Activated CD4-positive, alpha-beta T cell treated with anti-CD3 and anti-CD28 coated beads, Interleukin-2, amount 50 U/mL, for 16 hours (primary cell): ENCODE measurements around the gene ZNF552.
A peak's percentile ranks its signal among the peaks of the same experiment; 100 is the strongest.
"Not testable (repeated sequence)": the region's sequence is repeated elsewhere in the genome, so short reads cannot be mapped to it uniquely, and the experiment has no call there.

Experiments
- DNase-seq: peaks from one replicate; pipeline ENCODE4 v3.0.0-alpha.2; 2020

Gene ZNF552

GRCh38 chr19:57814505-57815246, at the start of gene ZNF552:
ZNF552 (minus strand) TSS chr19:57814913; CDS start chr19:57814743, 170 bp downstream.
- peak; percentile 85 for DNase-seq

DNA sequence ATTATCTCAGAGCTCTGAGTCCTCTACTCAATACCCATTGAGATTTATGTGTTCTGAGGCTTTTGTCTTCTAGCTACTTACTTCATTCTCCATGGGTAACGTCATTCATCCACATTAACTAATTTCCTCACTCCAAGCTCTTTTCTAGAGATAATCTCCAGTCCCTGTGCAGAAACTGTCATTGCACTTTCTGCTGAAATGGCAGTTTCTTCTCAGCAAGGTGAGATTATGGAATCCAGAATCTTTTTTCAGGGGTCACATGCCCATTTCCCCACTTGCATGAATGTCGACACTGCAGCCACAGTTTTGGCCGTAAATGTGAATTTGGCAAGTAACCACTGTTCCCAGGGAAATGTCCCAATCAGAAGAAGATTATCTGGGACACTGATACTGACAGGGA, 47.6 kb upstream of the ZNF552 start:
- DNase-seq, result not testable (repeated sequence)

- DNase-seq, result not testable (repeated sequence)
These were observed 39.4 kb upstream of the ZNF552 start for GRCh38 chr19:57854117-57854516.

DNA sequence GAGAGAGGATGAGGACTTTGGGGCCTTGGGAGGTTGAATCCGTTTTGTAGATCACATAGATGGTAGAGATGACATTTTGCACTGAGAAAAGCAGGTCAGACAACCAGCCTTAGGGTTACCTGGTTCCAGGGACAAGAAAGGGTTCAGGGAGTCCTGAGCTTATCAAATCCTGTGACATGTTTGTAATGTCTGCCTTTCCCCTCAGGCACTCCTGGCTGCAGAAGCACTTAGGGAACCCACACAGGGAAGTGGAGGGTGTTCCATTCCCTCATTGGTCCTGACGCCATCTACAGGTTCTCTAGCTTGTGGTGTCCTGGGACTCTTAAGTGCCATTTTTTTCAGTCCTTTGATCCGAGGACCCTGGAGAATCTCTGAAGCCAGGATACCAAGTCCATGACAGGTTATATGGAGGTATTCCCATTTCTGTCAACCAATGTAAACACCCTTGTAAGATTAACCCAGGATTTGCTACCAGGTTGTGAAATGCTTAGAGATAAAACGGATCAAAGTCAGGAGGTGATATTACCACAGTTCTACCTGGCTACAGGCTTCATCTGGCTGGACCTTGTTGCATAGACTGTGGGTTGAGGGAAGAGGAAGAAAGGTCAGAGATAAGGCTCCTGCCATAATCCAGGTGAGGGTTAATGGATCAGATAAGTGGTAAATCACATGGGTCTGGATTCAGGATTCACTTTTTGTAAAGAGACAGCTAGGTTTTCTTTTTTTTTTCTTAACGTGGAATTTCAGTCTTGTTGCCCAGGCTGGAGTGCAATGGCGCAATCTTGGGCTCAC, 37.3 kb upstream of the ZNF552 start:
- DNase-seq, result not testable (repeated sequence)

DNA sequence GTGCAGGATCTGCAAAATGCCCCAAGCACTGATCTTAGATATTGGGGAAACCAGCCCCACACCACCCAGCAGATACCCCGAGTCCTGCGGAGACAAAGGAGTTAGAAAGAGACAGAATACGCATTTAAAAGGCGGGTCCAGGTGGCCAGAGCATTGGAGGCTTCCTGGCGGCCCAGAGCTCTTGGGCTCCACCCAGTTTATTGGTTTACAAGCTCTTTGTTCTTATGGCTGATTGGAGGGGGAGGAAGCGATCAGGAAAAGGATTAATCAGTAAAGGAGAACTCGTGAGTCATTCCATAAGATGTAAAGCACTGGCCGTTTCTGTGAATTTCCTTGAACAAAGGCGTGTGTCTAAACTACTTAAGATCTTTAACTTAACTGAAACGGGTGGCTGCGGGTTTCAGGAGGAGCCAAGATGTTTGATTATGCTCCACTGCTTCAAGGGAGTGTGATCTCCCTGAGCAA, 35.9 kb upstream of the ZNF552 start:
- peak; percentile 38 for DNase-seq

GRCh38 chr19:57849666-57850473, 35.2 kb upstream of the ZNF552 start, which contains the start of gene ZNF587:
ZNF587 (plus strand) TSS chr19:57849859; CDS start chr19:57850039, 180 bp downstream.
- peak; percentile 88 for DNase-seq

GRCh38 chr19:57849162-57849665, 34.5 kb upstream of the ZNF552 start:
- not testable (repeated sequence) for DNase-seq

DNA sequence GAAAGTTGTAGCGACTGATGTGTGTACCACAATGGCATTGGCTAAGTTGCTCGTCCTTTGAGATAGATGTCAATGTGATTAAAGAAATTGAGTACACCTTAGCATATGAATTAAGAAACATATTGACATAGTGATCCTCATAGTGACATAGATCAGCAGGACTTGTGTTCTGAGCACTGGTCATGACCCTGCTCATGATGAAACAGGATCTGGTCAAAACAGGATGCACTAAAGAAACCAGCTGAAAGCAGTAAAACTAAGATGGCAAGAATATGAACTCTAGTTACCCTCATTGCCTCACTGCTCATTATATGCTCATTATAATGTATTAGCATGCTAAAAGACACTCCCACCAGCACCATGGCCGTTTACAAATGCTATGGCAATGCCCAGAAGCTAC, 32.5 kb upstream of the ZNF552 start:
- not testable (repeated sequence) for DNase-seq

- no peak for DNase-seq
These were observed 26.5 kb upstream of the ZNF552 start for GRCh38 chr19:57841122-57841763.

GRCh38 chr19:57838622-57839191, 24.0 kb upstream of the ZNF552 start:
- not testable (repeated sequence) for DNase-seq

- DNase-seq, result not testable (repeated sequence)
These were observed 22.3 kb upstream of the ZNF552 start for GRCh38 chr19:57836991-57837390.

DNA sequence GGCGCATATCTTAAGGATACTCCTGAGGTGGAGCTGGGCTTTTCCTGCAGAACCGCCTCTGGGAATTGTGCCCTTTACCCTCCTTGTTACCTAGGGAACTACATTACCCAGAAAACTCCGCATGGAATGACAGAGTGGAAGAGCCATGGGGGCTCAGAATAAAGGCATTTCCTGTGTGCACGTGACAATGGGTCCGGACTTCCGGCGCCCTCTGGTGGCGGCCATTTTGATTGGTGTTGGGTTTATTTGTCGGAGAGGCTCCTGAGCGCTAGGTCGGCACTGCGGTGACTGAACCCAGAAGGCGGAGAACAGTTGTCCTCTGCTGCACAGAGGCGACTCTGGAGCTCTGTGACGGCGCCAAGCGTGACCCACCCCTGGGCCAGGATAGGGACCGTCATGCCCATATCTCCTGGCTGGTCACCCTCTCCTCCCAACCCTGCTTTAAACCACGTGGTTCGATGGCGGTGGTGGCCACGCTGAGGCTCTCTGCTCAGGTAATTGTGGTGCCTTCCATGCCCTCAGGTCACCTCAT, 15.4 kb upstream of the ZNF552 start, which contains the start of gene ZNF587B:
ZNF587B (plus strand) TSS at position 229 of the 532 bp plus-strand sequence; CDS start at position 459, 230 bp downstream.
- no peak for DNase-seq

DNA sequence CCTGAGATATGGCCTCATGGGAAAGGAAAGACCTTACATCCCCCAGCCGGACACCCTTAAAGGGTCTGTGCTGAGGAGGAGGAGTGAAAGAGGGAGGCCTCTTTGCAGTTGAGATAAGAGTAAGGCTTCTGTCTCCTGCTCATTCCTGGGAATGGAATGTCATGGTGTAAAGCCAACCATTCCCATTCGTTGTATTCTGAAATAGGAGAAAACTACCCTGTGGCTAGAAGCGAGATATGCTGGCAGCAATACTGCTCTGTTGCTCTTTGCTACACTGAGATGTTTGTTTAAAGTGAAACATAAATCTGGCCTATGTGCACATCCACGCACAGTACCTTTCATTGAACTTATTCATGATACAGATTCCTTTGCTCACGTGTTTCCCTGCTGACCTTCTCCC, 14.6 kb upstream of the ZNF552 start:
- no peak for DNase-seq

GRCh38 chr19:57825511-57825910, 10.8 kb upstream of the ZNF552 start:
- no peak for DNase-seq

- DNase-seq, result not testable (repeated sequence)
These were observed 8.9 kb upstream of the ZNF552 start for GRCh38 chr19:57823608-57824007.

- DNase-seq, result not testable (repeated sequence)
These were observed 8.4 kb upstream of the ZNF552 start for GRCh38 chr19:57823155-57823554.

DNA sequence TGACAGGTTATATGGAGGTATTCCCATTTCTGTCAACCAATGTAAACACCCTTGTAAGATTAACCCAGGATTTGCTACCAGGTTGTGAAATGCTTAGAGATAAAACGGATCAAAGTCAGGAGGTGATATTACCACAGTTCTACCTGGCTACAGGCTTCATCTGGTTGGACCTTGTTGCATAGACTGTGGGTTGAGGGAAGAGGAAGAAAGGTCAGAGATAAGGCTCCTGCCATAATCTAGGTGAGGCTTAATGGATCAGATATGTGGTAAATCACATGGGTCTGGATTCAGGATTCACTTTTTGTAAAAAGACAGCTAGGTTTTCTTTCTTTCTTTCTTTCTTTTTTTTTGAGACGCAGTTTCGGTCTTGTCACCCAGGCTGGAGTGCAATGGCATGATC, 6.8 kb upstream of the ZNF552 start:
- not testable (repeated sequence) for DNase-seq

- DNase-seq, result not testable (repeated sequence)
These were observed 6.4 kb upstream of the ZNF552 start for GRCh38 chr19:57821095-57821494.

DNA sequence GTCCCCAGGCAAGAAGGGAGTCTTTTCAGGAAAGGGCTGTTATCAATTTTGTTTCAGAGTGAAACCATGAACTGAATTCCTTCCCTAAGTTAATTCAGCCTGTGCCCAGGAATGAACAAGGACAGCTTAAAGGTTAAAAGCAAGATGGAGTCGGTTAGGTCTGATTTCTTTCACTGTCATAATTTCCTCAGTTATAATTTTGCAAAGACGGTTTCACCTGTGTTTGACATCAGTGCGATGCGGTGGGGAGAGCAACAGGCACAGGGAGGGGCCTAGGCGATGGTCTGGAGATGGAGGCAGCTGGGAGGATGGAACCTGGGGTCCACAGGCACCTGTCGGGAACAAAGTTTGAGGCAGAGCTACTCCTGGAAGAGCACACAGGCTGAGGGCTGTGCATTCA, 5.9 kb upstream of the ZNF552 start:
- DNase-seq, result no peak

DNA sequence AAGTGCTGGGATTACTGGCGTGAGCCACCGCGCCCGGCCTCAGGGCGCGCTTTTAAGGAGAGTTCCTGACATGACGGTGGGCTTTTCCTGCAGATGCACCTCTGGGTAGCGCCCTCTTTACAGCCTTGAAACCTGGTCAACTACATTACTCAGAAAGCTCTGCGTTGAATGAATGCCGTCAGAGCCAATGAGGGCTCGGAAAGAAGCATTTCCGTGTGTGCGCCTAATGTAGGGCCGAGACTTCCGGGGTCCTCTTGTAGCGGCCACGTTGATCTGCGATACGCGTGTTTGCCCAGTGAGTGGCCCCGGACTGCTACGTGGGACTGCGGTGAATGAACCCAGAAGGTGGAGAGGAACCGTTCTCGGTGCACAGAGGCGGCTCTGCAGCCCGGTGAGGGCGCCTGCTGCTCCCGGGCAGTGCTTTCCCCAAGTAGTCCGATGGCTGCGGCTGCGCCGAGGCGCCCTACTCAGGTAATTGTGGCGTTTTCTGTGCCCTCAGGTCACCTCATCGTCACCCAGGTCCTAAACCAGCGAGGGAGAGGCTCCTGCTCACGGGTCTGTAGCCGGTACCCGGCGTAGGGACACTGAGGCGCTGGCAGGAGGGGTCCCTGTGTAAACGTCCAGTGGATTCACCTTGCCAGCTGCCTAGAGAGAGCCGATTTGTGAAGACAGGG, 4.9 kb upstream of the ZNF552 start:
- DNase-seq, result peak; percentile 92

DNA sequence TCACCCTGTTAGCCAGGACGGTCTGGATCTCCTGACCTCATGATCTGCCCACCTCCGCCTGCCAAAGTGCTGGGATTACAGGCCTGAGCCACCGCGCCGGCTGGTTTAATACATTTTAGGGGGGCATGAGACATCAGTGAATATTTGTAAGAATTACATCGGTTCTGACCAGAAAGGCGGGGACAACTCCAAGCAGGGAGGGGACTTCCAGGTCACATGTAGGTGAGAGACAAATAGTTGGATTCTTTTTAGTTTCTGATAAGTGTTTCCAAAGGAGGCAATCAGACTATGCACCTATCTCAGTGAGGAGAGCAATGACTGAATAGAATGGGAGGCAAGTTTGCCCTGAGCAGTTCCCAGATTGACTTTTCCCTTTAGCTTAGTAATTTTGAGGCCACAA, 3.7 kb upstream of the ZNF552 start:
- DNase-seq, result no peak
